ENCODE results near the gene ATP2A3. TPM values are rescaled to one million over a fixed set of nuclear protein-coding genes. Genes with fewer than 3 reads are reported as not detected.

The ATP2A3 gene
- total RNA-seq, 1 donor from 2014 or later = not detected

DNA sequence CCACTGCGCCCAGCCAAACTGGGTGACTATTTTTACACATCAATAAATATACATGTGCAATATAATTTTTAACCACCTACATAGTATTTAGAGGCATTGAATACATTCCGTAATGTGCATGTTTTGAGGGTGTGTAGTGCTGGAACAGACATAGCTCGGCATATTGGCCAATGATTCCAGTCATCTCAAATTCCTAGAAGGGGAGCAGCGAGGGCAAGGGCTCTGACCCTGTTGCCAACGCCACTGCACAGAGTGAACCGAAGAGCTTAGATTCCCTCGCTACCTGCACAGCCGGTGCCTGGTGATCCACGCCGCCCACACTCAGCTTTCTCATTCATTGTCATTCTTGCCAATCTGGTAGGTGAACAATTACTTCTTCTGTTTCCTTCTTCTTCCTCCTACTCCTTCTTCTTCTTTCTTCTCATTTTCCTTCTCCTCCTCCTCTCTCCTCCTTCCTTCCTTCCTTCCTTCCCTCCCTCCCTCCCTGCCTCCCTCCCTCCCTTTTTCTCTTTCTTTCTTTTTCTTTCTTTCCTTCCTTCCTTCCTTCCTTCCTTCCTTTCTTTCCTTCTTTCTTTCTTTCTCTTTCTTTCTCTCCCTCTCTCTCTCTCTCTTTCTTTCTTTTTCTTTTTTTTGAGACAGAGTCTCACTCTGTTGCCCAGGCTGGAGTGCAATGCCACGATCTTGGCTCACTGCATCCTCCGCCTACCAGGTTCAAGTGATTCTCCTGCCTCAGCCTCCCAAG lies 26.3 kb upstream of the ATP2A3 start:
- no peak for DNase-seq

- DNase-seq = peak; percentile 40
These were observed 25.0 kb upstream of the ATP2A3 start for GRCh38 chr17:3989041-3989886.

- DNase-seq = no peak
These were observed 24.2 kb upstream of the ATP2A3 start for GRCh38 chr17:3988297-3989040.

DNA sequence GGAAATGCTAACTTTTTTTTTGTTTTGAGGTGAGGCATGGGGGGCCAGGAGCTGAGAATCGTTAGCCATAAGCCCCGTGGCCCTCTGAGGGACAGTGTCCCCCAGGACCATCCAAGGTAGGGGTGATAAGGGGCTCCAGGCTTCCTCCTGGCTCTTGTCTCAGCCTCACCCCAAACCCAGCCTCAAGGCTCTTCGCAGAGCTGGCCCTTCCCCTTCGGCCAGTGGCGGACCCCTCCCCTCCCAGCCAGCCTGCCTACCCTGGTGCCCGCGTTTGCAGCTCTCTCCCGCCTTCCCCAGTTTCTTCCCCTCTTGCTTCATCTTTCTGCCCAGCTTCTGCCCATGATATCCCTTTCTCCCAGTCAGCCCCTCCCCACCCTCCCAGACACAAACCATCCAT lies 22.7 kb upstream of the ATP2A3 start:
- DNase-seq = no peak

DNA sequence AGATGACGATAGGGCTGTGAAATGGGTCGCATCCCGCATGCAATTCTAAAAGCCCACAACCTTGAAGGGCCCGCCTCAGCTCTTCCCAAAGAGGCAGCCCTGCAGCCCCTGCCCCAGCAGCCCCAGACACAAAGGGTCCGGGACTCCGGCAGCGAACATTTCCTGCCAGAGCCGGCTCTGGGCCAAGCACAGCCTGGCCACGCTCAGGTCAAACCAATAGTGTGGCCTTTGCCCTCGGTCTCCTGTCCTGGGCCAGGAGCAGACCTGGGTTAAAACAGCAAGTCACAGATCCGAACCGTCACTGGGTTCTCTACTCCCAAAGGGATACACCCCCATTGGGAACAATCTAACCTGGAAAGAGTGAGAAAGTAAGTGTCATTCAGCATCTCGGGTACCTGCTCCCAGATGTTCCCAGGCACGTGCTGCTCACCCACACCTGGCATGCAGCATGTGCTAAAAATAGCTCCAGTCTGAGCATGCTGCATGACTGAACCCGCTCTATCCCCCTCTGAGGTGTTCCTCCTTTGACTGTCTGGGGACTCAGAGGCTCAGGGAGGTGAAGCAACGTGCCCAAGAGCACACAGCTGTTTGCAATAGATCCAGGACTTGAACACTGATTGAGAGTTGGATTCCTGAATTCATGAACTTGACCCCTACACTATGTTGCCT lies 22.2 kb upstream of the ATP2A3 start:
- DNase-seq = peak; percentile 49

DNA sequence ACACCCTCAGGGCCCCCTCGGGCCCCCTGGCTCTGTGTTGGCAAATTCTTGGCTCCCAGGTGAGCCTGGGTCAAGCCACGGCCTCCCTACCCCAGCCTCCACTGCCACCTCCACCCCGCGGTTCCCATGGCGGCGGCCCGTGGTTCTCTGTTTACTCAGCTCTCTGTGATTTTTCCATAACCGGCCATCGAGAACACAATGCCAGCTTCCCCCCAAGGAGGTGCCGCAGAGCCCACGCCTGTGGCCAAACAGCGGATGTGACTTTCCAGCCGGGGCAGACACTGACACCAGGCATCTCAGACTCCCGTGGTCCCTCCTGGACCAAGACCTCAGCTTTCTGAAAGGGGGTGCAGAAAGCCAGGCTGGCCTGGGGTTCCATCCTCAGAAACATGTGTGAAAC lies 21.6 kb upstream of the ATP2A3 start:
- DNase-seq = peak; percentile 77

- DNase-seq = peak; percentile 84
These were observed 19.6 kb upstream of the ATP2A3 start for GRCh38 chr17:3983606-3984484.

DNA sequence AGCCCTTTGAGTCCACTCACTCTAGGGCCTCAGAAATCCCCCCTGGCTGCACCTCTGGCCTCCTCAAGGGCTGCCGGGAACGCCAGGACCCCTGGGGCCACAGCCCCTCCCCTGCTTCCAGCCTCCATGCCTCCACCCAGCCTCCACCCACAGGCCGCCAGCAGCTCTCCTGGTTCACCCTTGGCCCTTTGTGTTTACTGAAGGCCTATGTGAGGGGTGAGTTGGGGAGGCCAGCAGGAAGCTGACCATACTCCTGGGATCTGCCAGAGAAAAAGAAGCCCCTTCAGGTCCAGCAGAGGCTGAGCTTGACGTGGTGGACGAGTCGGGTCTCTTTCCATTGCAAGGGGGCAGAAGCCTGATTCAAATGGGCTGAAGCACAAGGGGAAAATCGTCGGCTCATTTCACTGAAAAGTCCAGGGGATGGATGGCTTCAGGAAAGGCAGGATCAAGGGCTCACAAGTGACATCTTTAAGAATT lies 18.3 kb upstream of the ATP2A3 start:
- DNase-seq = no peak

DNA sequence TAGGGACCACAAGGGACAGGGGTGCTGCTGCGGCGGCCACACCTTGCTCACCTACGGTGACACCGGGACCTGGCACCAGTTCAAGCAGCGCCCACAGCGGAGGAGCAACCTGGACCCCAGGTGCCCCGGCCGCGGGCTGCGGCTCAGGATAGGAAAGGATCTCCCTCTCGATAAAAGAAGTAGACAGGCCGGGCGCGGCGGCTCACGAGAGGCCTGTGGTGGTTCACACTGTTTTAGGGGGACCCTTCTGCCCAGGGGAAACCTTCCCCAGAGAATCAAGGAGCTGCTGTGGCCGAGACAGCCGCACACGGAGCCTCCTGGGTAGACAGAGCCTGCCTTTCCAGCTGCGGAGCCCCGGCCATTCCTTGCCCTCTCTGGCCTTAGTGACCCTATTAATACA lies 17.9 kb upstream of the ATP2A3 start:
- DNase-seq = no peak

DNA sequence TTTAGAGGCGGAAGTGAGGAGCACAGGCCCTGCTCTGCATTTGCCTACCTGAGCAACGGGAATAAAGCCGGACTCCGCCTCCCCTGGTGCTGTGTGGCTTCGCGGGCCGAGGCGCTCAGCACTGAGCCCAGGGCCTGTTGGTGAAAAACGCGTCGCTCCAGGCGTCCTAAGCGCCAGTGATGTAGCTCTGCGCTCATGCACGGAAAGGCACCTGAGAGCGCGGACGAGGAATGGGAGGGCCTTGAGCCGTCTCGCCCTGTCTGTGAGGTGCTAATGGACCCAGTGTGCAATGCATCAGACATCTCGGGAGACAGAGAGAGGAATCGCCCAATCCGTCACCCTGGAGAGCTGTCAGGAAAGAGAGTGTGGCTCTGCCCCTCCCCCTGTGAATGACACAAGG lies 17.2 kb upstream of the ATP2A3 start:
- DNase-seq = no peak

GRCh38 chr17:3980381-3981014 lies 16.3 kb upstream of the ATP2A3 start:
- no peak for DNase-seq

DNA sequence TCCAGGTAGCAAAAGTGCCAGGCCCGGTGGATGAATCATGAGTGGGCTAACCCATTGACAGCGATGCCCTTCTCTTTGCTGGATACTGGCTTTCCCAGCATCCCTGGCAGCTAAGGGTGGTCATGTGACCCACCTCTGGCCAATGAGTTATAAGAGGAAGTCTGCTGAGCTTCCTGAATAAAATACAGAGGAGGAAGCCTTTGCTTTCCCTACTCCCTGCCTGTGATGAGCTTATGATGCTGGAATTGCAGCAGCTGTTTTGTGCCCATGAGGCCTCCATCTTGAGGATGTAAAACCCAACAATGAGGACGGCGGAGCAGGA lies 15.0 kb upstream of the ATP2A3 start:
- DNase-seq = no peak

GRCh38 chr17:3978421-3979289 lies 14.4 kb upstream of the ATP2A3 start:
- peak; percentile 87 for DNase-seq

DNA sequence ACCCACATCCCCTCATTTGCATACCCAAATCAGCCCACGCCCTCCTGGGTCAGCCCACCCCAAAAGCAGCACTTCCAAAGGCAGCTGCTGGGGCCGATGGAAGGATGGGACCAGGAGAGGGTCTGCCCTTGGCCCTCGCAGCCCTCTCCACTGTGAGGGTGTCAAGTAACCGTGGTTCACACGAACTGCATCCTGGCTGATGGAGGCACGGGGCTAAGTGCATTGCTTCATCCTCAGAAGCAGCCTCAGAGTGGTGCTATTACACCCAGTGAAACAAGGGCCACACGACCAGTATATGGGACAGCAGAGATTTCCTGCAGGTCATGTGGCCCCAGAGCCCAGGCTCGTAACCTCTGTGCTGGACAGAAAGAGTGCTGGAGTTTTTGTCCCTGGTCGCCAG lies 13.2 kb upstream of the ATP2A3 start:
- DNase-seq = no peak

- DNase-seq = peak; percentile 46
These were observed 12.5 kb upstream of the ATP2A3 start for GRCh38 chr17:3976675-3977171.

GRCh38 chr17:3974980-3975379 lies 10.7 kb upstream of the ATP2A3 start:
- DNase-seq = no peak

DNA sequence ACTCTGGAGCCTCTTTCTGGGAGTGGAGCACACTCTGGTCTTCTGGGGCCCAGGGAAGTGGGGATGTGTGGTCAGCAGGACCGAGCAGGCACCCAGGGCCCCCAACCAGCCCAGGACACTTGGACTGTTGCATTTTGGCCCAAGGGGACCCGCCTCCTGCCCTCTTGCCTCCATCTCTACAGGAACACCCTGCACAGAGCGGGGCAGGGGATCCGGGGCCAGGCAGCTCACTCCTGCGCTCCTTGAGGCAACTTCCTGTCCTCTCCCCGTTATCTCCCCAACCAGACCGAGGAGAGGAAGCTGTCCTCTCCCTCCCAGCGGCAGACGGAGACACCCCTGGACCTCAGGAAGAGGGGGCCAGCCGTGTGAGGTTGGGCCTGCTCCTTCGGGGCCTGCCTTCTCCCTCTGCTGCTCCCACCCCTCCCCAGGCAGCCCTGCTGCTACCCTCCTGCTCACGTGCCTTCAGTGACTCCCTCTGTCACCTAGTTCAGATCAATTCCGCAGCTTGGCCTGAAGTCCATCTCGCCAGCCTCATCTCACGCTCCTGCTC lies 10.0 kb upstream of the ATP2A3 start:
- no peak for DNase-seq

DNA sequence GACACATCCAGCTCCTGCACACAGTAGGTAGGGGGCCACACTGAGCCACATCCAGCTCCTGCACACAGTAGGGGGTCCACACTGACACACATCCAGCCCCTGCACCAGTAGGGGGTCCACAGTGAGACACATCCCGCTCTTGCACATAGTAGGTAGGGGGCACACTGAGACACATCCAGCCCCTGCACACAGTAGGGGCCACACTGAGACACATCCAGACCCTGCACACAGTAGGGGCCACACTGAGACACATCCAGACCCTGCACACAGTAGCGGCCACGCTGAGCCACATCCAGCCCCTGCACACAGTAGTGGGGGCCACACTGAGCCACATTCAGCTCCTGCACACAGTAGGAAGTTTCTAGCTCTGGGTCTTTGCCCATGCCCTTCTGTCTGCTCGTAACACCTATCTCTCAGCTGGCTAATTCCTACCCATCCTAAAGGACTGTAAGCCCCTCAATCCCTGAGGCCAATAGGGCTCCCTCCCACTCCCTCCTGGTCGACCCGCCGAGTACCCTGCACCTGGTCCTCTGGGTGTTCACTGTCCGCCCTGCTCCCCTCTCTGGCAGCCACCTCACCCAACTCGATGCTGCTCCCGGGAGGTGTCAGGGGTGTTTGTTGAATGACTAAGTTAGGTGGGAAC lies 9.4 kb upstream of the ATP2A3 start:
- no peak for DNase-seq

- no peak for DNase-seq
These were observed 8.7 kb upstream of the ATP2A3 start for GRCh38 chr17:3972931-3973330.
